SK-N-MC (cell line): ENCODE measurements around the gene MAP4K2.
A peak's percentile ranks its signal among the peaks of the same experiment; 100 is the strongest.

ENCODE experiments used
- DNase-seq: peaks from one replicate; pipeline ENCODE4 v3.0.0-alpha.2; 2011; ENCODE audit warnings: low read depth, low spot score
- H3K27ac ChIP-seq: fragments of 200-600 bp; sonication (generic); 2 replicates; pipeline ENCODE4 v1.5.1; 2016; ENCODE audit warnings: mixed run types
- H3K36me3 ChIP-seq: fragments of 200-600 bp; sonication (generic); 2 replicates; pipeline ENCODE4 v1.6.1; 2017; ENCODE audit warnings: antibody characterized with exemption, low read length, mixed read lengths; ENCODE audit not compliant: insufficient read depth
- H3K4me3 ChIP-seq: fragments of 200-600 bp; sonication (generic); 2 replicates; pipeline ENCODE4 v1.5.1; 2016
- H3K9ac ChIP-seq: fragments of 200-600 bp; sonication (generic); 2 replicates; pipeline ENCODE4 v1.8.0; 2017; ENCODE audit warnings: mixed run types, mixed read lengths; ENCODE audit not compliant: insufficient read length
- H3K9me3 ChIP-seq: fragments of 200-600 bp; sonication (generic); 2 replicates; pipeline ENCODE4 v1.6.1; 2017; ENCODE audit warnings: low read depth, mild to moderate bottlenecking, antibody characterized with exemption, low read length, moderate library complexity, mixed read lengths
- EZH2 ChIP-seq: fragments of 200-600 bp; sonication (generic); IDR thresholded peaks from one replicate; pipeline ENCODE4 v1.6.1; 2017; ENCODE audit warnings: antibody characterized with exemption
- FOXP2 ChIP-seq: optimal IDR thresholded peaks from 2 replicates; pipeline ENCODE3; 2011; ENCODE audit warnings: mild to moderate bottlenecking, moderate library complexity; ENCODE audit not compliant: insufficient read depth; ENCODE audit errors: extremely low read length, control extremely low read depth
- POLR2AphosphoS5 ChIP-seq: IDR thresholded peaks from 2 replicates; pipeline ENCODE4 v1.6.1; 2012; ENCODE audit warnings: mild to moderate bottlenecking, low read depth, low read length, borderline replicate concordance

Gene MAP4K2

GRCh38 chr11:64747961-64748665 lies 54.9 kb downstream of the MAP4K2 start:
- no peak overlapping the region for H3K9ac ChIP-seq
- no peak overlapping the region for H3K4me3 ChIP-seq
- TF ChIP-seq POLR2AphosphoS5: no peak
- TF ChIP-seq EZH2: no peak
- TF ChIP-seq FOXP2: no peak
- DNase-seq: no peak
- no peaks in the 10 kb centered on the region for H3K9me3 ChIP-seq
- H3K27ac ChIP-seq: peak overlapping the region; percentile 72
- H3K36me3 ChIP-seq: no peaks in the 10 kb centered on the region

GRCh38 chr11:64746486-64746885 lies 56.5 kb downstream of the MAP4K2 start:
- no peak for TF ChIP-seq EZH2
- TF ChIP-seq FOXP2: no peak
- no peak for TF ChIP-seq POLR2AphosphoS5
- DNase-seq: no peak
- Histone ChIP-seq H3K9me3 (no peaks in the 10 kb centered on the region), H3K36me3 (no peaks in the 10 kb centered on the region), H3K9ac (no peak overlapping the region), H3K4me3 (no peak overlapping the region), H3K27ac (no peak overlapping the region)

- DNase-seq: no peak
- H3K4me3 ChIP-seq: peak overlapping the region; percentile 78
- H3K27ac ChIP-seq: no peak overlapping the region
- H3K36me3 ChIP-seq: no peaks in the 10 kb centered on the region
- H3K9me3 ChIP-seq: no peaks in the 10 kb centered on the region
- no peak overlapping the region for H3K9ac ChIP-seq
- TF ChIP-seq FOXP2 (no peak), POLR2AphosphoS5 (0 out of 2 replicates have a peak, but pooled peaks have one; percentile 10), EZH2 (no peak)
These were observed 57.3 kb downstream of the MAP4K2 start for GRCh38 chr11:64745521-64746328.

- DNase-seq: no peak
- H3K36me3 ChIP-seq: no peaks in the 10 kb centered on the region
- H3K27ac ChIP-seq: no peak overlapping the region
- peak overlapping the region; percentile 53 for H3K9ac ChIP-seq
- peak overlapping the region; percentile 78 for H3K4me3 ChIP-seq
- H3K9me3 ChIP-seq: no peaks in the 10 kb centered on the region
- TF ChIP-seq POLR2AphosphoS5 (no peak), FOXP2 (no peak), EZH2 (no peak)
These were observed 57.9 kb downstream of the MAP4K2 start for GRCh38 chr11:64745189-64745520.

- Histone ChIP-seq H3K9me3 (no peaks in the 10 kb centered on the region), H3K4me3 (peak overlapping the region; percentile 78), H3K36me3 (no peaks in the 10 kb centered on the region), H3K27ac (no peak overlapping the region), H3K9ac (peak overlapping the region; percentile 61)
- no peak for DNase-seq
- TF ChIP-seq POLR2AphosphoS5: no peak
- TF ChIP-seq EZH2: no peak
- no peak for TF ChIP-seq FOXP2
These were observed 58.3 kb downstream of the MAP4K2 start for GRCh38 chr11:64744544-64745188.

GRCh38 chr11:64743591-64744543 lies 59.1 kb downstream of the MAP4K2 start, which contains the start of gene RASGRP2:
Gene RASGRP2, minus strand, starts transcription at chr11:64744142. Its CDS starts 1,276 bp downstream, at chr11:64742866.
- DNase-seq: no peak
- Histone ChIP-seq H3K36me3 (no peaks in the 10 kb centered on the region), H3K27ac (no peak within 1 kb of the TSS), H3K4me3 (peak within 1 kb of the TSS; percentile 78), H3K9ac (peak within 1 kb of the TSS; percentile 61), H3K9me3 (no peaks in the 10 kb centered on the region)
- TF ChIP-seq EZH2: no peak
- TF ChIP-seq FOXP2: no peak
- no peak for TF ChIP-seq POLR2AphosphoS5

GRCh38 chr11:64742889-64743590 lies 60.0 kb downstream of the MAP4K2 start:
- Histone ChIP-seq H3K9ac (peak overlapping the region; percentile 22), H3K9me3 (no peaks in the 10 kb centered on the region), H3K27ac (no peak overlapping the region), H3K36me3 (no peaks in the 10 kb centered on the region), H3K4me3 (peak overlapping the region; percentile 78)
- DNase-seq: no peak
- TF ChIP-seq POLR2AphosphoS5 (no peak), FOXP2 (no peak), EZH2 (no peak)
